ENCODE results near the gene RNF4.
"Not testable (repeated sequence)": the region's sequence is repeated elsewhere in the genome, so short reads cannot be mapped to it uniquely, and the experiment has no call there.

The RNF4 gene

DNA sequence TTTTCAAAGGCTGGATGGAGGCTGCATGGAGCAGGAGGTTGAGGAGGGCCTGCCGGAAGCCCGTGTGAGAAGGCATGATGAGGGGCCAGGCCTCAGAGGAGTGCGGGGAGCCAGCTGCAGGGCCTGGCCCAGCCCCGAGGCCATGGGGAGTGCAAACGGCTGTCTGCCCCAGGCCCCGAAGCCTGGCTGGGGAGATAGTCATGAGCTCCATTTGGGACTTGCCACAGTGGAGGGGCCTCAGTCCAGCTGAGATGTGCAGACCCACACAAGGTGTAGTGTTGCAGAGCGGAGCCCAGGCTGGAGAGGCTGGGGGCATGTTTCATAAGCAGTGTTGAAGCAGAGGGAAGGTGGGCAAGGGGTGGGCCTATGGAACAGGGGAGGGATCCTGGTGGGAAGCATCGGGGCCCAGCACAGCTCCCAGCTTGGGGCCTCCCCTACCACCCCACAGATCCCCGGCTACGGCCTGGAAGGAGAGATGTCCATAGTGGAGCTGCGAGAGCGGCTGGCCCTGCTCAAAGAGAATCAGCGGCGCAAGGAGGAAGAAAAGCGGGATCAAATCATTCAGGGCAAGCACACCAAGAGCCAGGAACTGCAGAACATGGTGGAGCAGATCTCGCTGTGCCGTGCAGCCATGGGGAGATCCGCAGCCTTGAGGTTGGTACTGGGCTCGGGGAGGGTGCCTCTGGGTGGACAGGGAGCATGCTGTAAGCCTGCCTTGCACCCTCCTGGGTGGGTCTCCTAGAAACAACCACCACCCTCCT is 9.1 kb upstream of the RNF4 start:
- no peak for DNase-seq

DNA sequence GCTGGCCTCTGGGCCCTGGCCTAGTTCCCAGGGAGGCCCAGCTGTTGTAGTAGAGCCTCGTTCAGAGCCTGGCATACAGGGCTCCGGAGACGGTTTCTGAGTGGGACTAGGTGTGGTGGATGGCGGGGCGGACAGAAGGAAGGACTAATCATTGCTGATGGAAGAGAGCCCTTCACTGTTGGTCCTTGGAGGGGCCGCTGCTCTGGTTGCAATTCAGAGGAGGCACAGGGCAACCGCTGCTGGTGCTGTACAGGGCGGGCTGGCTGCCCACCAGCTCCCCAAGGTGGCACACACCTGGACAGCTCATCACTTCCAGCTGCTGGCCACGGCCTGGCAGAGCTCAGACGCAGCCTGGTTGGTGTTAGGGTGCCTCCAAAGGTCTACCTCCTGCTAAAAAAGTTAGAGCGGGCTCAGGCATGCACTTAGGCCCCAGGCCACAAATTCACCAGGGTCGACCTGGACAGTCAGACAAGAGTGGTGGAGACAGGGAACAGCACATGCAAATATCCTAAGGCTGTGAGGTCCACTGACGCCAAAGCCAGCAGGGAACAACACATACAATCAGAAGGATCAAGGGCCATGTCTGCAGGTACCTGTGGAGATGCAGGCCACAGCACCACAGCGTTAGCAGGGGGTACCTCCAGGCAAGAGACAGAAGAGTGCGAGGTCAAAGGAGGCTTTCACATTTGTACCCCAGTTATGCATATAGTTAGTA is 7.5 kb upstream of the RNF4 start:
- no peak for DNase-seq

DNA sequence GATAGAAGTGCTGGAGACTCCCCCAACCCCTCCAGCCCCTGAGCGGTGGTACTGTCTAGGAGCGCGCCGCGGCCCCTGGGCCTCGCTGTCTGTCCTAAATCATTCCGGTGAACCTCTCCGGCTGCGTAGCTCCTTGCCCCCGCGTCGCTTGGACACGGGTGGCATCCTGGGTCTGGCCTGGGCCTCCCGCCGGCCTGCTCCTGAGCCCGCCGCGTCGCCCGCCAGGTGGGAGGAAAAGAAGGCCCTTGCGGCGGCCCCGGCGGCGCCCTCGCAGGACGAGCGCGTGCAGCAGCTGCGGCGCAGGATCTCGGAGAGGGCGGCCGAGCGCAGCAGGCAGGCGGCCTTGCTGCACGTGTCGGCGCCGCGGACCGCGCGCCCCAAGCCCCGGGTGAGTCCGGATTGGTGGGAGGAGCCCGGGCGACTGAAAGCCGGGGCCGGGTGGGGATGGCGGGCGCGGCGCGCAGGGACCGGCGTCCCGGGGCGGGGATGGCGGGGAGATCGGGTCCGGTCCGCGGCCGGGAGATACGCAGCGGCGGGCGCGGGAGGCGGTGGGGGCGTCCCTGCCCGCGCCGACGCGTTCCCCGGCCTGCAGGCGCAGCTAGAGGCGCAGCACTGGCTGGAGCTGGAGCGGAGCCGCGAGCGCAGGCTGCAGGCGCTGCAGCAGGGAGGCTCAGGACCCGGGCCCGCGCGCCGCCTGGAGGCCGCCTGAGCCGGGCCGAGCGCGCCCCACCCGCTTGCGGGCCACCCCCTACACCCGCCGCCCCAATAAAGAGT is 6.5 kb upstream of the RNF4 start:
- peak; percentile 78 for DNase-seq

DNA sequence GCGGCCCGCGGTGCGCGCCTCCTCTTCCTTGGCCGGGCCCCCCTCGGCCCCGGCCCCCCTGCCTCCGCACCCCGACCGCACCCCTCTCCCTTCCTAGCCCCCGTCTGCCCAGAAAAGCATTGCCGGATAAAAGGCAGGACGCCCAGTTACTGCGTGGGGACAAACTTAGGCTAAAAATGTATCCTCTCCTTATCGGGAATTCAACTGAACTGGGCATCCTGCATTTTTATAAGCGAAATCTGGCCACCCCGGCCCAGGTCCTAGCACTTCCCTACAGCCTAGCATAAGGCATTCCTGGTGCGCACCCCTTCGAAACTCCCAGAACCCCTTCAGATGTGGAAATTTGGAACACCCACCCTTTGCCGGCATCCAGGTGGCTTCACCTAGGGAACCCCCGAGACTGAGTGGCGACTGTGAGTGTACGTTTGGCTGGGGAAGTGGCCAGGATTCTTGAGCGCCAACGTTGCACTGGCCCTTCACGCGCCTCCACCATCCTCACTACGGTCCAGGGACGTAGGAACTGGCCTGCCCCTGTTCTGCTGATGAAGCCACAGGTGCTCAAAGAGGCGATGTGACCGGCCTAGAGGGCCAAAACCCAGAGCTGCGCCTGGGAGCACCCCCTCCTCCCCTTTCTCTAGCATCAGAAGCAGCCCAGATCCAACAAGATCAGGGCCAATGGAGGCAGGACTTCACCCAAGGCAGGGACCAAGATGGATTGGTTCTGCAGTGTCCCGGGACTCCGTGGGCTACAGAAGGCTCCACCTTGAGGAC is 5.7 kb upstream of the RNF4 start:
- no peak for DNase-seq

DNA sequence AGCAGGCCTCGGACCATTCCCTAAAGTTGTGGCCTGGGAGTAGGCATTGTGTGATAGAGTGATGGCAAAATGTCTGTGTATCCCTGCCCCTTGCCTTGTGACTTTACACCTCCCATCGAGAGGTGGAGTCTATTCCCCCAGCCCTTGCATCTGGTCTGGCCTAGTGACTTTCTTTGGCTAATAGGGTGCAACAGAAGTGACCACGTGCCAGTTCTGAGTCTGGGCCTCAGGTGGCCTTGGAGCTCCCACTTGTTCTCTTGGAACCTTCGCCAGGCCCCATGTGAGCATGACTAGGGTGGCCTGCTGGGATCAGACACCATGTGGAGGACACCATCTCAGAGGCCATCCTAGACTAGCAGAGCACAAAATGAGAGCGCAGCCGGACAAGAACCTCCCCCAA is 3.9 kb upstream of the RNF4 start:
- no peak for DNase-seq

DNA sequence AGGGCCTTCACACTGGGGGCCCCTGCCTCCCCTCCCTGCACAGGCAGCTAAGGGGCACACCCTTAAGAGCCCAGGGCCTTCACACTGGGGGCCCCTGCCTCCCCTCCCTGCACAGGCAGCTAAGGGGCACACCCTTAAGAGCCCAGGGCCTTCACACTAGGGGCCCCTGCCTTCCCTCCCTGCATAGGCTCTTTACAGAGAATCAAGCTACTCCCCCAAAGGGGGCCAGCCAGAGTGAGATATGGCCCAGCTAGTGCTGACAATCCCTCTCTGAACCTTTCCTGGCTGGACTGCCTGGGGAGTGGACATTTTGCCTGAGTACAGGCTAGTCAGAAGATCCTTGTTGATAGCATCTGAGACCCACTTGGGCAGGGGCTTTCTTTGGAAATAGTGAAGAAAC is 3.4 kb upstream of the RNF4 start:
- DNase-seq: not testable (repeated sequence)

DNA sequence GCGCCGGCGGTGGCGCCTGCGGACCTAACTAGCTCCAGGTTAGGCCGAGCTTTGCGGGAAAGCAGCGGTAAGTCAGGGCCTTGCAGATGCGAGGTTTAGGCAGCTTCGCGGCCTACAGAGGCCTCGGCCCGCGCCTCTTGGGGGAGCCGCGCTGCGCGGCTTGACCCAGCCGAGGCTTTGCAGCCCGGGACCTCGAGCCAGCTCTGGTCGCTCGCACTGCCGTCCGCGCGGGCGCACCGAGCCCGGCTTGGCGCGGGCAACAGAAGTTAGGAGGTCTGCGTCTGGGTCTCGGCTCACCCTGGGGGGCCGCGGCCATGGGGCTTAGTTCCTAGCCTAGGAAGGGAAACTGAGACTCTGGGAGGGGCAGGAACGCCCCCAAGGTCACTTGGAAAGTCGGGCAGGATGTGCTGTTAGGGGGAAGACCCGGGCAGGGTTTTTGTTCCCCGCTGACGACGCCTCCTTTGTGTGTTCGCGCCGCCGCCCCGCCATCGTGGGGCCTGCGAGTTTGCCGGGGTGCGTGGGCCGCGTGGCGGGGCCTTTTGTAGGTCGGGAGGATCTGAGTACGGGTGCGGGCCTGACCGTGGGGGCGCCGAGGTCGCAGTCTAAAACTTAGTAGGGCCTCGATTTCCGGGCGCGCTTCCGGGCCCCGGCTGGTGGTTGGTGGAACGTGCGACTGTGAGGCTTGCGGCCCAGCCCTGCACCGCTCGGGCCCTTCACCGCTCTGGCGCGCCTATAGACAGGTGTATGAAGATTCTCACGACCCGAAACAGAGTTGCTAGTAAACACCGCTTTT is 482 bp downstream of the RNF4 start:
- DNase-seq: peak; percentile 73

DNA sequence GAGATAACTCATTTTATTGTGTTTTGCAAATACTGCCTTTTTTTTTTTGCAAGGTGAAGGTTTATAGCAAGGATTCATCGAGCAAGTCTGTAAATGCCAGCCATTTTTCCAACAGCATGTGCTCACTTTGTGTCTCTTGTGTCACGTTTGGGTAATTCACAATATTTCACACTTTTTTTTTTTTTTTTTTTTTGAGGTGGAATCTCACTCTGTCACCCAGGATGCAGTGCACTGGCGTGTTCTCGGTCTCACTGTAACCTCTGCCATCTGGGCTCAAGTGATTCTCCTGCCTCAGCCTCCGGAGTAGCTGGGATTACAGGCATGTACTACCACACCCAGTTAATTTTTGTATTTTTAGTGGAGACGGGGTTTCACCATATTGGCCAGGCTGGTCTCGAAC is 1.9 kb downstream of the RNF4 start:
- DNase-seq: no peak

DNA sequence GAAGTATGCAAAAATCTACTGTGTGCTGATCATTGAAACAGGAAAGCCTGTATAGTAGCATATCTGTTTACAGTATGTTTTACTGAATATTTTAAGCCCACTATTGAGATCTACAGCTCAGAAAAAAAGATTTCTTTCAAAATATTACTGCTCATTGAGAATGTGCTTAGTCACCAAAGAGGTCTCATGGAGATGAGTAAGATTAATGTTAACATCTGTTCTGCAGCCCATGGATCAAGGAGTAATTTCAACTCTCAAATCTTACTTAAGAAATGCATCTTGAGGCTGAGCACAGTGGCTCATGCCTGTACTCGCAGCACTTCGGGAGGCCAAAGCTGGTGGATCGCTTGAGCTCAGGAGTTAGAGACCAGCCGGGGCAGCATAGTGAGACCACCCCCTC is 3.3 kb downstream of the RNF4 start:
- no peak for DNase-seq

DNA sequence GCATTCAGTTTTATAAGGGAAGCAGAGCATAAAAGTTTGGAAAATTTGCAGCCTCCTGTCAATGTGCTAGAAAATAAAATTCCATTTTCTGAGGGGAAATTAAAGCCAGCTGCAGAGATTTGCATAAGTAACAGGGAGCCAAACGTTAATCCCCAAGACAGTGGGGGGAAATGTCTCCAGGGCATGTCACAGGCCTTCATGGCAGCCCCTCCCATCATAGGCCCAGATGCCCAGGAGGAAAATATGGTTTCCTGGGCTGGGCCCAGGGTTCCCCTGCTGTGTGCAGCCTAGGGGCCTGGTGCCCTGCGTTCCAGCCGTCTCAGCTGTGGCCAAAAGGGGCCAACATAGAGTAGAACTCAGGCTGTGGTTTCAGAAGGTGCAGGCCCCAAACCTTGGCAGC is 9.3 kb downstream of the RNF4 start:
- no peak for DNase-seq

DNA sequence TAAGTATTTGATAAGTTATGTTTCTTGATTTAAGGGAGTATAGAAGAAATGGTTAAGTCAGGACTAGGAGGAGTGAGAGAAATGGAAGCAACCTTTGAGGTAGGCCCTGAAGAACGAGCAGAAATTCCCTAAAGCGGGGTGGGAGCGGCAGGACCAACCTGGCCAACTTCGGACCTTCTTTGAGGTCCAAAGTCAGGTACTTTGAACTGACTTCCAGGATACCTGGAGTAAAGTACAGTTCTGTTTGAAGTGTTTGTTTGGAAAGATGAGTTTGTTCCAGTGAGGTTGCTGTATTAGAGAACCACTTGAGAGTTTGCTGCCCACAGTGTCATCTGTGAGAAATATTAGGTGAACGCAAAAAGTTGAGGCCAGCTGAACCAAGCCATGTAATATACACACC is 11.7 kb downstream of the RNF4 start:
- DNase-seq: no peak

DNA sequence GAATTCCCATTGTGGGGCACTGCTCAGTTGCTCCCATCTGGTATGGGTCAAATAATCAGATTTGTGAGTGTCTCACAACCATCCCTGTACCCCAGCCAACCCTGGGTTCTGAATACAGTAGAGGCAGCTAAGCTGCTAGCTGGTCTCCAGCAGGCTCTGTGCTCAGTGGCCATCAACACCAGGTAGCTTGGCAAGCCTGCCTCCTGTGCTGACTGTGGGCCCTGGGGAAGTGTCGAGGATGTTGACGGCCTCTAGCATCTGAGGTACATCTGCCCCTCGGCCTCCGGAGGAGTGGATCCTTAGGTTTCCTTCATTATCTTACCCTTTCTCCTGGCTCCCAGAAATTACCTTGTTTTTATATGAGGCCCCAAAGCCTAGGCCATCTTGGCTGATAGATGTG is 13.3 kb downstream of the RNF4 start:
- DNase-seq: no peak

DNA sequence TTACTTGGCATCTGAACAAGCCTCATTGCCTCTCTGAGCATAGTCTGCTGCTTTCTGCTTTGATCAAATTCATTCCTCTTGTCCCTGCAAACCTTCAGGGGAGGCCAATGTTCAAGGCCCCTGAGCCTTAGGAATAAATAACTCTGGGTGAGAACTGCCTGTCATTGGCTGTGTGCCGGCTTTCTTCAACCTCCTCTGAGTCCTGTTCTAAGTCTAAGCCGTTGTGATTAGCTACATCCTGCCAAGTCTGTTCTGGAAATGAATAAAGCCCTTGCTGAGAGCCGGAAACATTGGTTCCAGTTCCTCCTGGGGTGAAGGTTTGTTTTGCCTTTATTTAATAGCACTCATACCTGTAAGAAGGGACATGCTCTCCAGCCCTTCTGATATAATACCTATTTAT is 13.8 kb downstream of the RNF4 start:
- no peak for DNase-seq

DNA sequence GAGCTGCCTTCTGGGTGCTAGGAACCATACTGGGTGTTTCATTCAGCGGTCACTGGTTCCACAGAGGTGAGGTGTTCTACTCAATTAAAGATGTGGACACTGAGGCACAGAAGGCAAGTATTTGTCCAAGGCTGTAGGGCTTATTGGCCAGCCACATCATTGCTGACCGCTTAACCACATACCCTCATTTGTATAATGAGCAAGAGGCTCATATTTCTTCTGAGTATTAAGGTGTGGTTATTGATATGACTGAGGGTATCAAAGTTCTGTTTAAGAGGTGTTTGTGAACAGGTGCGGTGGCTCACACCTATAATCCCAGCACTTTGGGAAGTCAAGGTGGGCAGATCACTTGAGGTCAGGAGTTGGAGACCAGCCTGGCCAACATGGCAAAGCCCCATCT is 14.3 kb downstream of the RNF4 start:
- no peak for DNase-seq

DNA sequence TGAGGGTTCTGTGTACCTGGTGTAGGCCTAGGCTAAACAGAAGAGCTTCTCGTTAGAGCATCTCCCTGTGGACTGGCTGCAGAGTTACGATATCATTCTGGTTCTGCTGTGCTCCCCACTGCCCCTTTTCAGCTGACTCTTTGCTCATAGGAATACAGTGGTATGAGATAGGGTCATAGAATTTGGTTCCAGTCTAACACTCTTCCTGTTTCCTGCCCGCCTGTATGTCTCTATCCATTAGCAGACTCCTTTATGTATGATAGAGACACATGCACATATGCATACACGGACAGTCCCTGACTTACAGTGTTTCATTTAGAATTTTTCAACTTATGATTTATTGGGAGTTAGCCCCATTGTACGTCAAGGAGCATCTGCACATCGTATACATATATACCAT is 15.3 kb downstream of the RNF4 start:
- DNase-seq: no peak

DNA sequence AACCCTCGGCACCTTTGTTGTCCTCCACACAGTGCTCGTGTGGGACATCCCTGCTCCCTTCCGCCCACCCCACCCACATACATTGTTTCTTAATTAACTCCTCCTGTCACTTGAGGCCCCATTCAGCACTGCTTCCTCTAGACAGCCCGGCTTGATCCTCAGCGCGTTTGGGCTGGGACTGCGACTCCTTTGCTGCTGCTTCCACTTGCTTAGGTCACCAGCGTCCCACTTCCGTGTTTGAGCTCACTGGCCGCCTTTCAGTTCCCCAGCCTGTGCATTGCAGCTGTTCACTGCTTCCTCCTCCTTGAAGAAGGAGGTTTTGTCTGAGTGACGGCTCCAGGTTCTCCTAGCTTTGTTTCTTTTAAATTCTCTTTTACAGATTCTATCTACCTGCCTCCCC is 16.1 kb downstream of the RNF4 start:
- peak; percentile 66 for DNase-seq

DNA sequence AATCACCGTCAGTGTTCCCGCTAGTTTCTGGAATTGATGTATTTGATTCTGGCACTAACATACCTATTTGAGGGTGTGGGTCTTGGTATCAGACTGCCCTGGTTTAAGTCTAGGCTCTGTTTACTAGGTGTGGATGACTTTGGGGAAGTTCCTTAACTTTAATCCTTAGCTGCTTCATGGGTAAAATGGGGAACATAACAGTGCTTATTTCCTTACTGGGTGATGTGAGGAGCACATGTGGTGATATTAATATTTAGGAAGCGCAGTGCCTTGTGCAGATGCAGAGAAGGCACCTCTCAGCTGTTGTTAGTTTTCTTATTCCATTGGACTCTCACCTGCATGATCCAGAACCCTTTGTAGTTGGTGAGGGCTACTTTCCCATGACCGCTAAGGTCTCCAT is 17.1 kb downstream of the RNF4 start:
- no peak for DNase-seq

DNA sequence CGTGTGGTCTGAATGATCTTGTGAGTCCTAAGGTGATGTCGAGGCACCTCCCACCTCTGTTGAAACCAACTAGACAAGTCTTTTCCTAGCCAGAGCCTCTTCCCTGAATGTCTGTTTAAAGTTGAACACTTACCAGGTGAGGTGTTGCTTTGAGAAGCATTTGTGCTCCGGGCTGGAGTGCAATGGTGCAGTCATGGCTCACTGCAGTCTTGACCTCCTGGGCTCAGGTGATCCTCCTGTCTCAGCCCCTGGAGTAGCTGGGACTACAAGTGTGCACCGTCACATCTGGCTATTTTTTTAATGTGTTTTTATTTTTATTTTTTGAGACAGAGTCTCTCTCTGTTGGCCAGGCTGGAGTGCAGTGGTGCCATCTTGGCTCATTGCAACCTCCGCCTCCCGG is 18.1 kb downstream of the RNF4 start:
- no peak for DNase-seq

DNA sequence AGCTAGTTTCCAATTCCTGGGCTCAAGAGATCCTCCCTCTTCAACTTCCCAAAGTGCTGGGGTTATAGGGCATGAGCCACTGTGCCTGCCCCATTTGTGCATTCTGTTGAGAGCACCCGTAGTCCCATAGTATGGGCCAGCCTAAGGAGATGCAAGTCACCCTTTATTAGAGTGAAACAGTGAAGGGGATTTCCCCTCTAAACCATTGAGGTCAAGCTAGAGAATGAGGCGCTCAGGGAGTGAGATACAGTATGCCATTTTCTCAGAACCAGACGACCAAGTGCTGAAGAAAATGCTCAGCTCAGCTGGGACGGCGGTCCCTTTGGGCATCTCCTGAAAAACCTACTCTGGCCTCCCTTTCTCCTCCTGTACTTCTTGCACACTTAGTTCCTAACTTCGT is 18.7 kb downstream of the RNF4 start:
- no peak for DNase-seq

DNA sequence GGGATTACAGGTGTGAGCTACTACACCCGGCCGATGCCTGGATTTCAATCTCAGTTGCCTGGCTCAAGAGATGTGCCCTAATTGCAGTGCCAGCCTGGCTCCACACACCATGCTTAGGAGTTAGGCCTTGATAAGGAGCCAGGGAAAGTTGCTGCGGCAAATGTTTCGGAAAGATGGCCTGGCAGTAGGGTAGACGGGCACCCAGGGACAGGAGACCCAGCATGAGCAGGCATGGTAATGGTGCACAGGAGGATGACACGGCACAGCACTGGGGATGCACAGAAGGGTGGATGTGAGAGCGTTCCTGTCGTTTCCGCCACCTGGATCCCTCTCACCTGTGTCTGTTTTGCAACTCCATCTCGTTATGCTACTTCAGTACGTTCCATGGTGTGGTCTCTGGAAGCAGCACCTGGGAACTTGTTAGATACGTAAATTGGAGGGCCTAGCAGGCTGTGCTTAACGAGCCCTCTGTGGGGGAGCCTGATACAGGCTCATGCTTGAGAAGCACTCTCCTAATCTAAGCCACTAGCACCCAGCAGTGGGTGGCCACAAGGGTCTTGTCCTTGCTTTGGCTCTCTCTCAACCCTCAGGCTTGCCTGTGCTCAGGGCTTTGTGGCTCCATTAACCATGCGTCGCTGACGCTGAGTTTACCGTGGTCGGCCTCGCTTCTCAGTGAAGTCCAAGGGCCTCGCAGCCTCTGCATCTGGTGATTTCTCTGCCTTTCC is 20.3 kb downstream of the RNF4 start:
- no peak for DNase-seq

DNA sequence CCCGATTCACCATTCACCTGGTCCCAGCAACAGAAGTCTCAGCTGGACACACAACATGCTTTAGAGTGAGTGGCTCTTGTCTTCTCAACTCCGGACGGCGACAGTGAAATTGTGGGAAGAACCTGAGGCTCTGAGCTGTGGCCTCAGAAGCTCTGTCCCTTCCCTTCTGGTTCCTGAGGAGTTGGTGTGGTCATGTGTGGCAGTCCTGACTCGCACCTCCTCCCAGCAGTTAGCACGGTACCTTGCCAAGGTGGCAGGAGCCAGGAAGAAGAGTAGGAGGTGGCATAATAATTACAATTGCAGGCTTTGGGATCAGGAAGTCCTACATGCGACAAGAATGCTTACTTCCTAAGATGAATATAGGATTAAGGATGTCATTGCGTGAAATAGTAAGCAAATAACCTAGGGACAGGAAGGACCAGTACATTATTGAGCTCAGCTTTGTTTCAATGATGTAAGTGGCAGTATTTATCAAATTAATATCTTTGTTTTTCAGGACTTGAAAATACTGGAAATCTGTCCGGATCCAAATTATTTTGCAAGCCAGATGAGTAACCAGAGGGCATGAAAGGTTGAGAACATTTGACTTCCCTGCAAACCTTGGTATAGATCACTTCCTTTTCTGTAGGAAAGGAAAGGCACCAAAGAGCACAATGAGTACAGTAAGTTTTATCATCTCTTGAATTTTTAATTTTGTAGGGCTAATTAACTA is 21.1 kb downstream of the RNF4 start:
- DNase-seq: no peak
